ENCODE measurements around the gene CRYBG3. TPM values are rescaled to one million over a fixed set of nuclear protein-coding genes. Genes with fewer than 3 reads are reported as not detected.

Gene CRYBG3
- total RNA-seq, 1 experiment from 2014 or later, result 5.9 TPM

DNA sequence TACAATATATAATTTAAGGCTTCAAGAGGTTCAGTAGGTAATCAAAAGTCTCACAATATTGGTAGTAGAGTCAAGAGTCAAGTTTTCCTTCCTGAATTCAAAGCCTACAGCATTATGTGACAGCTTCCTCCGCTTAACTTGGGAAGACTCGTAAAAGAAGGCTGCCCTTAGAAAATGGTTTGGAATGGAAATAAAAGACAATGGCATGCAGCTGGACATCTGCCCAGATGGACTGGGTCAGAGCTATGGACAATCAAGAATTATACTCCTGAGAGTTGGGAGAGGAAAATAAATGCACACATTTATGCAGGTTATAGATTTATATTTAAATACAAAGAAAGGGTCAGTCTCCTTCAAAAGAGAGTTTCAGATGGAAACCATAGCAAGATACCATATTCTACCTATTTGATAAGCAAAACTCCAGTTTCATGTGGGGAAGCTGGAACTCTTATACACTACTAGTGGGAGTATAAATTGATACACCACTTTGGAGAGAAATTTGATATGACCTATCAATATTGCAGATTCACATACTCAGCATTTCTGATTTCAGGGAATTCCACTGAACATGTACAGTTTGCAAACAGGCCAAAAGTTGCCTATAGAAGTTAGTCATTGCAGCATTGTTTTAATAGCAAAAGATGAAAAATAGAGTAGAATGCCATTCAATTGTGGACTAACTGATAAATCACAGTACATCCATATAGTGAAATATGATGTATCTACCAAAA lies 6.1 kb downstream of the CRYBG3 start:
- Histone ChIP-seq H3K9me3 (ENCODE audit: control insufficient read depth, low read depth, low read length) (no peaks in the 10 kb centered on the region), H3K4me1 (ENCODE audit: insufficient read depth, low read length) (no peaks in the 10 kb centered on the region), H2BK15ac (ENCODE audit: low read depth, low read length) (no peak overlapping the region), H4K5ac (ENCODE audit: insufficient read length, low read depth, low read length) (no peak overlapping the region), H3K23me2 (ENCODE audit: insufficient read length, low read depth, low read length, poor library complexity, severe bottlenecking) (no peaks in the 10 kb centered on the region), H4K91ac (ENCODE audit: insufficient read length, low read depth, low read length) (no peak overlapping the region), H3K27me3 (ENCODE audit: insufficient read depth, low read length) (no peaks in the 10 kb centered on the region; the same call in 1 of the 2 replicates), H3K18ac (ENCODE audit: insufficient read length, low read depth, low read length) (no peak overlapping the region), H2AK5ac (ENCODE audit: insufficient read length, low read length) (no peak overlapping the region), H3T11ph (ENCODE audit: low read length) (no peak overlapping the region), H2AFZ (ENCODE audit: low read length) (no peak overlapping the region), H3K27ac (ENCODE audit: insufficient read length, low read depth, low read length) (no peak overlapping the region), H3K14ac (ENCODE audit: insufficient read depth, low read length) (no peak overlapping the region), H2BK12ac (ENCODE audit: insufficient read length, low read depth, low read length) (no peak overlapping the region), H3K23ac (ENCODE audit: insufficient read length, low read depth, low read length) (no peak overlapping the region), H2BK120ac (ENCODE audit: low read depth, low read length, poor library complexity, severe bottlenecking) (no peak overlapping the region), H3K56ac (ENCODE audit: insufficient read length, low read depth, low read length) (no peak overlapping the region), H3K9ac (ENCODE audit: extremely low read depth, insufficient read length, low read length) (no peak overlapping the region), H2BK5ac (ENCODE audit: insufficient read length, low read length) (no peak overlapping the region), H3K79me2 (ENCODE audit: insufficient read depth, low read length) (no peaks in the 10 kb centered on the region; the same call in 1 of the 2 replicates), H3K4ac (ENCODE audit: low read depth, low read length) (no peak overlapping the region), H3K79me1 (ENCODE audit: insufficient read depth, low read depth, low read length, poor library complexity, severe bottlenecking) (peaks cover 2% of the 10 kb centered on the region), H4K8ac (replicated peaks; ENCODE audit: insufficient read length, low read depth, low read length) (no peak overlapping the region), H3K4me2 (ENCODE audit: insufficient read depth, insufficient read length, low read length) (no peak overlapping the region), H2BK20ac (ENCODE audit: low read depth, low read length, poor library complexity, severe bottlenecking) (no peak overlapping the region), H4K20me1 (ENCODE audit: control insufficient read depth, insufficient read depth, insufficient read length) (no peaks in the 10 kb centered on the region)
- Mint-ChIP-seq H3K4me1 (peaks cover 7 to 12% of the 10 kb centered on the region in 2 experiments), H3K9me3 (peaks cover 0 to 2% of the 10 kb centered on the region in 2 experiments; a peak in 2 of 5 replicates), H3K36me3 (ENCODE audit: insufficient read depth in 1 of 3, low read depth in 3 of 3) (peaks cover 0 to 5% (median 0%) of the 10 kb centered on the region in 3 experiments; a peak in 2 of 7 replicates), H3K27me3 (ENCODE audit: low read depth) (peaks cover 8% of the 10 kb centered on the region), H3K4me3 (no peak overlapping the region), H3K27ac (no peak overlapping the region)
- no peak for TF ChIP-seq CTCF (conservative IDR thresholded peaks at IDR 0.05)
- WGBS (ENCODE audit: extremely low coverage, insufficient read length, low lambda C conversion rate), result no CpG with 5 or more reads among the region's 2 CpGs
- no peak for DNase-seq

Measured in H9 (cell line).